Measurements from ENCODE around the gene KCNE1. TPM values are rescaled to one million over a fixed set of nuclear protein-coding genes. Genes with fewer than 3 reads are reported as not detected.
"Not testable (repeated sequence)": the region's sequence is repeated elsewhere in the genome, so short reads cannot be mapped to it uniquely, and the experiment has no call there.

KCNE1 gene
- total RNA-seq, 1 experiment from 2014 or later: 0.06 TPM

GRCh38 chr21:34417448-34418077 is 94.4 kb downstream of the KCNE1 start:
- not testable (repeated sequence) for DNase-seq (ENCODE audit: low read depth)

GRCh38 chr21:34407294-34407693 is 104.7 kb downstream of the KCNE1 start:
- not testable (repeated sequence) for DNase-seq (ENCODE audit: low read depth)

- not testable (repeated sequence) for DNase-seq (ENCODE audit: low read depth)
These were observed 105.3 kb downstream of the KCNE1 start for GRCh38 chr21:34406676-34407075.

GRCh38 chr21:34406102-34406501 is 105.9 kb downstream of the KCNE1 start:
- not testable (repeated sequence) for DNase-seq (ENCODE audit: low read depth)

- not testable (repeated sequence) for DNase-seq (ENCODE audit: low read depth)
These were observed 106.3 kb downstream of the KCNE1 start for GRCh38 chr21:34405686-34406085.

DNA sequence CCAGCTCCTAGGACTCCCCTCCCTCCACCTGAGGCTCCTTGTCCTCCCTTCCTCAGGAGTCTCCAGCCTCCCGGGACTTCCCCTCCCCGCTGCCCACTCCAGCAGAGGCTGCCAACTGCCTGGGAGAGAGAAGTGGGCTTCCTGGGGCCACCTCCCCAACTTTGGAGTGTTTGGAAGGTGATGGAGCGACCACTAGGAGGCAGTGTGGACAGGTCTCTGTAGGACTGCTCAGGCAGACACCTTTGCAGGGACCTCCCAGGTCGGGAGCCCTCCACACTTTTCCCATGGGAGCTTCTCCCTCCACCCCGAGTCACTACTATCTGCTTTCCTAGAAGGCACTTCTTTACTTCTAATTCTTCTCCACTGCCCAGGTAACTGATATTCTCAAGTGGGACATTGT is 107.3 kb downstream of the KCNE1 start:
- not testable (repeated sequence) for DNase-seq (ENCODE audit: low read depth)

DNA sequence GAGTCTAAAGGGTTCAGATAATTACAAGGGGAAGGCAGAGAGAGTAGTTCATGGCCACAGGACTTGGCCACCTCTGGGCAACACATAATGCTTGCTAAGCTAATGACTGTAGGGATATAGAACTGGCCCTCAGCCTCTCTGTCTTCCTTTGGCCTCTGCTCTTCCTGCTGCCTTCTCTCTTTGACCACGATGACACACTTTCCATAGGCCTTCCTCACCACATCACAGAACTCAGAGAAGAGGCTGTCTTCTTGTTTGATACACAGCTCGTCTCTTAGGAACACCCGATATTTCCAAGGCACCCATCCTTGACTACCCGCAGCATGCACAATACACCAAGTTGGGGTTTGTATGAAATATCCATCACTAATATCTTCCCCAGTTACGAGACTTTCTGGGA is 111.5 kb downstream of the KCNE1 start:
- DNase-seq (ENCODE audit: low read depth): not testable (repeated sequence)

Other genes starting within 250 kb of the KCNE1 start
- gene KCNE2, start 148.2 kb downstream of the KCNE1 start, total RNA-seq (2014; rRNA removed; shearing (Covaris generic)): not detected in 2 replicates
- gene SMIM11, start 136.7 kb downstream of the KCNE1 start, total RNA-seq (2014; rRNA removed; shearing (Covaris generic)): 3.9 and 16.6 TPM in 2 replicates
- not detected in 2 replicates for gene SMIM34, start 88.3 kb downstream of the KCNE1 start, total RNA-seq (2014; rRNA removed; shearing (Covaris generic))
- 66.9 and 71.9 TPM in 2 replicates for gene RCAN1, start 102.9 kb upstream of the KCNE1 start, total RNA-seq (2014; rRNA removed; shearing (Covaris generic))
- gene CLIC6, start 156.8 kb upstream of the KCNE1 start, total RNA-seq (2014; rRNA removed; shearing (Covaris generic)): 2.1 and 3.1 TPM in 2 replicates

Data from Daoy (cell line).